ENCODE results near the gene CCDC43.
A peak's percentile ranks its signal among the peaks of the same experiment; 100 is the strongest.
"Not testable (repeated sequence)": the region's sequence is repeated elsewhere in the genome, so short reads cannot be mapped to it uniquely, and the experiment has no call there.

Gene CCDC43, protein sequence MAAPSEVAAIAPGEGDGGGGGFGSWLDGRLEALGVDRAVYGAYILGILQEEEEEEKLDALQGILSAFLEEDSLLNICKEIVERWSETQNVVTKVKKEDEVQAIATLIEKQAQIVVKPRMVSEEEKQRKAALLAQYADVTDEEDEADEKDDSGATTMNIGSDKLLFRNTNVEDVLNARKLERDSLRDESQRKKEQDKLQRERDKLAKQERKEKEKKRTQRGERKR

GRCh38 chr17:44689477-44690217, at the start of gene CCDC43:
CCDC43 (minus strand) TSS chr17:44689776; CDS start chr17:44689753, 23 bp downstream.
- peak; percentile 94 for DNase-seq

DNA sequence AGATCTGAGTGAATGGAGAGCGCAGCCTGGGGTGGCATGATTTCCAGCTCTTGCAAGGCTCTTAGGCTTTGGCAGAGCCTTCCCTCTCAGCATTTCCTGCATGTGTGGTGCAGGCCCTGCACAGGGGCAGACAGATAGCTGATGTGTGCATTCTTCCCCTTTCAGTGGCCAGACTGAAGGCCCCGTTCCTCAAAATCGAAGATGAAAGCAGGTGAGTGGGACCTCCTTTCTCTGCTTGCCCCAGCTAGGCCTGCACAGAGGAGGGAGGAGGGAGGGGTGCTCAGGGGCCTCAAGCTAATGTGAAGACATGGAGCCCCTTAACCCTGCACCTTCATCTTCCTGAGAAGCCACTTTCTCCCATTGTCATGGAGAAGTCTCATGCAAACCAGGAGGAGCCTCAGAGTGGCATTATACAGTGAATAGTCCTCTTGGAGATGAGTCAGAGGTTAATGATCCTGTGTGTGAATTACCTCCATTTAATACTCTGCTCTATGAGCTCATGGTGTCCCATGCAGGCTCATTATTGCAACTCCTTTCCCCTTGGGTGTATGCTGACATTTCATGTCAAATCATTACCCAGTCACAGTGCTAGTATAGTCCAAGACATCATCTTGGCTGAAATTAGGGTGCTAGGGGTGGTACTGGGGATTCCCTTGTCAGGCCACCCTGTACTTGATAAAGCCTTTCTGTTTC, 48.8 kb upstream of the CCDC43 start:
- no peak for DNase-seq

GRCh38 chr17:44736551-44737240, 47.1 kb upstream of the CCDC43 start:
- DNase-seq = no peak

DNA sequence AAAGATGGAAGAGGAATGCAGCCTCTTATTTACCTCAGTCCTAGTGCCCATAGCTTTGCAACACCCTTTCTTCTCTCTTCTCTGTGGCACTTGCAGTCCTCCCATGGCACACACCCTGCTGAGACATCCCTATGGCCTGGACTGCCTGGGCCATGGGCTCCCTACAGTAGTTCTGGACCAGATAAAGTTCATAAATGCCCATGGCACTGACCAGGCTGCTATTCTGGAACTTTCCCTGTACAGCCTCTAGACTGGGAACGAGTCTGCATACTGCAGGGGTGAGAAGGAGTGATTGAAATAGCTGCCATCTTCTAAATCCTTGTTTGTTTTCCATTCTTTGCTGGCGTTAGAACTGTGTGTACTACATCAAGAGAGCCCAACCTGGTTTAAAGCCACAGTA, 44.7 kb upstream of the CCDC43 start:
- DNase-seq = no peak

GRCh38 chr17:44733753-44734152, 44.2 kb upstream of the CCDC43 start:
- no peak for DNase-seq

DNA sequence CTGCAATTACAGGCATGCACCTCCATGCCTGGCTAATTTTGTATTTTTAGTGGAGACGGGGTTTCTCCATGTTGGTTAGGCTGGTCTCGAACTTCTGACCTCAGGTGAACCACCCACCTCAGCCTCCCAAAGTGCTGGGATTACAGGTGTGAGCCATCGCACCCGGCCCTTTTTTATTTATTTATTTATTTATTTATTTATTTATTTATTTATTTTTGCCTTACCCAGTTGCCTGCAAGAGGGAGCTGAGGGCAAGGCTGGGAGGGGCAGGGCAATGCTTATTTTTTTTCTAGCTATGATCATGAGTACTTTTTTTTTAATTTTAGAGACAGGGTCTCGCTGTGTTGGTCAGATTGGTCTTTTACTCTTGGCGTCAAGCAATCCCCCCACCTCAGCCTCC, 36.5 kb upstream of the CCDC43 start:
- DNase-seq = not testable (repeated sequence)

GRCh38 chr17:44722254-44722653, 32.7 kb upstream of the CCDC43 start:
- no peak for DNase-seq

GRCh38 chr17:44719444-44719843, 29.9 kb upstream of the CCDC43 start:
- DNase-seq = no peak

DNA sequence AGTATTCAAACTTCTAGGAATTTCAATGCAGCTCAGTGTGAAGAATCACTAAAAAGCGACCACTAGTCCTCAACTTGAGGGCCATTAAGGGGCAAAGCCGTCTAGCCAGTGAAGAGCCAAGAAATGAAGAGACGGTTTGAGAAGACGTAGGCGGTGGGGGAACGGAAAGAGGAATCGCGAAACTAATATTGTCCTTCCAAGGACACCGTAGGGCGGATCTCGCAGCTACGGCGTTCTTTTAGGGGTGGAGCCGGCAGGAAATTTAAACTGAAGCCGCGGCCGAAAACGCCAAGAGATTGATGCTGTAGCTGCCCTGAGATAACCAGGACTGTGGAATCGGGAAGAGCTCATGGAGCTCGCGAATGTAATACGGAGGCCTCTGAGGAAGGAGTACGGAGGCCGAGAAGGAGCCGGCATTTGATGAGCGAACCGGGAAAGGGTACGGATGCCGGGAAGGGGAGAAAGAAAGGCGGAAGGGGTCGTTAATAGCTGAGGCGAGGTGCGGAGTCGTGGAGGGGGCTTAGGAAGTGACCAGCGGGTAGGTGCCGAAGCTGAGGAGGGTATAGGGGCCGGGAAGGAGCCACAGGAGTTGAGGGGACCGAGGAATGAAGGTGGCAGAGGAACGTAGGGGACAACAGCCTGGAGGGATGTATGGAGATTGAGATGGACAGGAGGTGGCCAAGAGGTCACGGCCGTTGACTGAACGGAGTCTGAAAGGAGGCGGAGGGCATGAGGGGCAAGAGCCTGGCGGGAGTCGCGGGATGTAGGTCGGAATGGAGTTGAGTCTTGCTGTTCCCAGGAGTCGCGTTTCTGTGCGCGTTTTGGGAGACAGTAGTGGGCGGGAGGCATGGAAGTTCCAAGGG, 19.1 kb upstream of the CCDC43 start, which contains the start of gene DBF4B:
Gene DBF4B (plus strand): TSS at position 265 of the 863 bp plus-strand sequence. CDS start 156 bp downstream, at position 421.
- DNase-seq = peak; percentile 91

DNA sequence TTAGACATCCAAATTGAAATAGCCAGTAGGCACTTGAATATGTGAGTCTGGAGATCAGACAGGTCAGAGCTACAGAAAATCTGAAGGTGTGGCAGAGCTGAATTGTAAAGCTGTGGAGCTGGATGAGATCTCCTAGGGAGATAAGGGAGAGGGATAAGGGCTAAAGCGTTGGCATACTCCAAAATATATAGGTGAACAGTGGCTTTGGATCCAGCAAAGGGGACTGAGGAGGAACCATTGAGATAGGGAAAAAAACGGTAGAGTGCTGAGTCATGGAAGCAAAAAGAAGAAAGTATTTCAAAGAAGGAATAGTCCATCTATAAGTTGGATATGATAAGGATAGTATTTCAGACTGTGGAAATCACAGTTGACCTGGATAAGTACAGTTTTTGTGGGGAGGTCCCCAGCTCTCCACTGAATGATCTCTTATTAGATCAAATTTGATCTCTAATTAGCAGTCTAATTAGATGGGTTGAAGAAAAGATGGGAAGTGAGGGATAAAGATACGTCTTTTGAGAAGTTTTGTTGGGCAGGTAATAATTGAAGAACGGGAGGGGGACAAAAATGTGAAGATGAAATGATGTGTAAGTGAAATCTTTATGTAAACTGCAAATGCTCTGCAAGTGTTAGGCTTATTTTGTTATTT, 18.3 kb upstream of the CCDC43 start:
- DNase-seq = no peak

DNA sequence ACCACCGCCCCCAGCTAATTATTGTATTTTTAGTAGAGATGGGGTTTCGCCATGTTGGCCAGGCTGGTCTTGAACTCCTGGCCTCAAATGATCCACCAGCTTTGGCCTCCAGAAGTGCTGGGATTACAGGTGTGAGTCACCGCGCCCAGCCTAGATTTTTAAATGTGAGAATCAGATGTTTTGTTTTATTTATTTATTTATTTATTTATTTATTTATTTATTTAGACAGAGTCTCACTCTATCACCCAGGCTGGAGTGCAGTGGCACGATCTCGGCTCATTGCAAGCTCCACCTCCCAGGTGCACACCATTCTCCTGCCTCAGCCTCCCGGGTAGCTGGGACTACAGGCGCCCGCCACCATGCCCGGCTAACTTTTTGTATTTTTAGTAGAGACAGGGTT, 10.7 kb upstream of the CCDC43 start:
- not testable (repeated sequence) for DNase-seq

DNA sequence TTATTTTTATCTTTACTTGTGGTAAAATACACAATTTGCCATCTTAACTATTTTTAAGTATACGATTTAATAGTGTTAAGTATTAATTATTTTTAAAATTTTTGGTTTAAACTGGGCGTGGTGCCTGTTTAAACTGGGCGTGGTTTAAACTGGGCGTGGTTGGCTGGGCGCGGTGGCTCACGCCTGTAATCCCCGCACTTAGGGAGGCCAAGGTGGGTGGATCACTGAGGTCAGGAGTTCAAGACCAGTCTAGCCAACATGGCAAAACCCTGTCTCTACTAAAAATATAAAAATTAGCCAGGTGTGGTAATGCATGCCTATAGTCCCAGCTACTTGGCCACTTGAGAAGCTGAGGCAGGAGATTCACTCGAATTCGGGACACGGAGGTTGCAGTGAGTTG, 4.0 kb upstream of the CCDC43 start:
- no peak for DNase-seq

GRCh38 chr17:44690746-44691306, 1.2 kb upstream of the CCDC43 start:
- DNase-seq = peak; percentile 18

GRCh38 chr17:44688675-44689476, 700 bp downstream of the CCDC43 start:
- DNase-seq = peak; percentile 18

DNA sequence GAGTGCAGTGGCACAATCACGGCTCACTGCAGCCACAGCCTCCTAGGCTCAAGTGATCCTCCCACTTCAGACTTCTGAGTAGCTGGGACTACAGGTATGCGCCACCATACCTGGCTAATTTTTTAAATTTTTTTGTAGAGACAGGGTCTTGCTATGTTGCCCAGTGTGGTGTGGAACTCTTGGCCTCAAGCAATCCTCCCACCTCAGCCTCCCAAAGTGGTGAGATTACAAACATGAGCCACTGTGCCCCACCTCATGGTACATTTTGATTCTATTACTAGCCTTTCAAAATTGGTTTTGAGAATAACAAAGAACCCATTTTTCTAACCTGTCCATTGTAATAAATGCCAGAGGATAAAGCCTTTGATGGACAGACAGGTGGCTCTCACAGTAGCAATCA, 1.4 kb downstream of the CCDC43 start:
- DNase-seq = no peak

GRCh38 chr17:44687756-44688155, 1.8 kb downstream of the CCDC43 start:
- peak; percentile 29 for DNase-seq

DNA sequence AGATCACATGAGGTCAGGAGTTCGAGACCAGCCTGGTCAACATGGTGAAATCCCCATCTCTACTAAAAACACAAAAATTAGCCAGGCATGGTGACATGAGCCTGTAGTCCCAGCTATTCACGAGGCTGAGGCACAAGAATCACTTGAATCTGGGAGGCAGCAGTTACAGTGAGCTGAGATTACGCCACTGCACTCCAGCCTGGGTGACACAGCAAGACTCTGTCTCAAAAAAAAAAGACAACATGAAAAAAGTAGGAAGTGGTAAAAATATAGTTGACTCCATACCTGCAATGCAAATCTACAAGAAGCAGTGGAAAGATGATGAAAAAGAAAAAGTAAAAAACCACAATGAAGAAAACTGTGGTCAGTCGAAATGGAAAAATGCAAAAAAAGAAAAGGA, 6.3 kb downstream of the CCDC43 start:
- not testable (repeated sequence) for DNase-seq

GRCh38 chr17:44677136-44677535, 12.4 kb downstream of the CCDC43 start:
- DNase-seq = no peak

DNA sequence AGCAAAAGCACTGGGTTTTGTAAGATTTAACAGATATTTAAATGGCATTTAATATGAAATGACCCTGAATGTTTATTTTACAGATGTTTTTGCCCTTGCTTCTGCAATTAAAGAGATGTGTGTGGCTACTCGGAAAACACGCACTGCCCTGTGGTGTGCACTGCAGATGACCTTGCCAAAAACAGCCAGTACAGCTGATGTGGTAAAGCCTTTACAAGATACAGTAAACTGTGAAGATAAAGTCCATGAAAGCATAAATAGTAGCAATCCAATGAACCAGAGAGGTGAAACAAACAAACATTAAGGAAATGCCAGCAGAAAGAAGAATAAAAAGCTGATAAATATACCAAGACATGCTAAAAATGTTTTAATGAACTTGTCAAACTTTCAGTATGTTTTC, 15.7 kb downstream of the CCDC43 start:
- DNase-seq = no peak

GRCh38 chr17:44672479-44673093, 17.0 kb downstream of the CCDC43 start:
- no peak for DNase-seq

All from femur (tissue), 1 donor.